Endometrial microvascular endothelial cells (primary cell): ENCODE data around the gene ATM. TPM values are rescaled to one million over a fixed set of nuclear protein-coding genes. Genes with fewer than 3 reads are reported as not detected.

ENCODE experiments used
- in situ Hi-C: cut with HindIII; loops from 2 replicates; pipeline ENCODE4 v1.10.0; 2017; ENCODE audit warnings: low sequenced_read_pairs, low pct_unique_long_range_greater_than_20kb; ENCODE audit errors: inconsistent ontology term
- total RNA-seq: library from RNA; depleted of rRNA; stranded (reverse); fragments of >200 nt; gene quantifications from one replicate; pipeline ENCODE4 v1.2.3, GENCODE V29; 2015; ENCODE audit errors: inconsistent ontology term

The ATM gene
- total RNA-seq, 1 donor from 2014 or later: 33.4 TPM

DNA sequence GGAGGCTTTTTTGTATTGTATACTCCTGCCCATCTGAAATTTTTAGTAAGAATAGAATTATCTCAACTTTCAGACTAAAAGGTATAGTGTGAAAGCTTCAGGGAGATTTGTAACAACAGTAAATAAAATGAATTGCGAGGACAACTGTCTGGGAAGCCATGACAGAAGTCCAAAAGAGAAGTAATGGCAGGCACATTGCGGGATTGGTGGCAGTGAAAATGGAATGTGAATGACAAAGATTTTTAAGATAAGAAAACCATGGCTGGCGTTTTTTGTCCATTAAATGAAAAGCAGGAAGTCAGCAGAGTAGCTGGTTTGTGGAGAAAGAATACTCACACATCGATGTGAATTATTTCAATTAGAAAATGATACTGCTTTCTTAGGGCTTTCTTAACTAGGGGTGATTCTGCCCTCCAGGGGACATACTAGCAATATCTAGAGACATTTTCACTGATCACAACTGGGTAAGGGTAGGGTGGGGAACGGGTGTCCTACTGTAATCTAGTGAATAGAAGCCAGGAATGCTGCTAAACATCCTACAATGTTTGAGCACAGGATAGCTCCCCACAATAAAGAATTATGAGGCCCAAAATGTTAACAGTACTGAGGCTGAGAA is 2.0 kb upstream of the ATM start:
- in situ Hi-C loops: no loop called here

DNA sequence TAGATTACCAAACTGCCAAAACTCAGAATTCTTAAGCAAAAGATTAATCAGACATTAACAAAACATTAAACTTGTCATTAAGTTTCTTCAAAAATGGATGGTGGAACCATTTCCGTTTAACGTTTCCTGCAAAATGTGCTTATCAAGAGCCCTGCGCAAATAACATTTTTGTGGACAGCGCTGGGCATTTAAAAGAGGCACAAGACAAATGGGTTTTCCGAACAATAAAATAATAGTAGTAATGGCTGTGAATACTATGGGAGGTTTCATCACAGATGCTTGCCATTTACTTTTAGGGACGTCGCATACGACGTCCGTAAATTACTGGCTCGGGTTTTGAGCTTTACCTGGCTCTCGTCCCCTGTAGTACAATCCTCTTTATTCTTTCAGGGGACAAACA is 1.5 kb upstream of the ATM start:
- in situ Hi-C loops: no loop called here

DNA sequence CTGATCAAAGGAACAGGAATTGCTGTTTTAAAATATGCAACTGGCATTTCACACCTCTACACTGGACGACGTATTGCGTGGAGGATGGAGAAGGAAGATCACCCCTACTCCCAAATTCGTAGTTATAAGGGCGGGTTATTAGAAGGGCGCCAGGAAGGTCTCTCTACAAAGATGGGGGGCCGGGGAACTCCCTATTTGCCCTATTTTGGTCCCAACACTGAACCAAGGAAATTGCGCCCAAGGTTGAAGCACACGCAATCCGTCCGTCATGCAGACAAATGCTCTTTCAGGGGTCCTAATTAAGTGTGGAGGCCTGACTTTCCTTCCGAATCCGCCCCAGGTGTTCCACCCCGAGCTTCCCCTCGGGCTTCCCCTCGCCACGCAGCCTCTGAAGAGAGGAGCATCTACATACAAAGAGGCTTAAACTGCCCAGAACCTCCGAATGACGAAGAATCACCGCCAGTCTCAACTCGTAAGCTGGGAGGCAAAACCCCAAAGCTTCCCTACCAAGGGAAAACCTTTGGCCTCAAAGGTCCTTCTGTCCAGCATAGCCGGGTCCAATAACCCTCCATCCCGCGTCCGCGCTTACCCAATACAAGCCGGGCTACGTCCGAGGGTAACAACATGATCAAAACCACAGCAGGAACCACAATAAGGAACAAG is 825 bp upstream of the ATM start:
- in situ Hi-C loops: no loop called here

- in situ Hi-C loops: no loop called here
Measured at GRCh38 chr11:108223348-108224149, 682 bp downstream of the ATM start.

DNA sequence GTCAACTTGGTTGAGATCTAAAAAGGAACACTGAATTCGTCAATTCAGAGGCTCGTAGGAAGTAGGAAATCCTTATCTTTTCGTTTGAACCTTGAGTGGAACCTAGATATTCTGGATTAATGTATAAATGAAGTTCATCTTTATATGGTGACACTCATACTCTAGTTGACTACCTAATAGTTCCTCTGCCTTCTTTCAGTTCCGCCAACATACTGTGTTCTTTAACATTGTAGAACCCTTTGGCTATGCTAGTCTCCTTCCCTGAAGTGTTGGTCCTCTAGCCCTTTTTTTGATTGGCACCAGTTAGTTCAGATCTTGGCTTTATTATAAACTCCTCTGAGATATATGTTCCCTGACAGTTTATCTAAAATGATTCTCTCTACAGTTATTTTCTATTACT is 1.5 kb downstream of the ATM start:
- in situ Hi-C loops: no loop called here

GRCh38 chr11:108224911-108225786 is 2.3 kb downstream of the ATM start:
- in situ Hi-C loops: no loop called here

DNA sequence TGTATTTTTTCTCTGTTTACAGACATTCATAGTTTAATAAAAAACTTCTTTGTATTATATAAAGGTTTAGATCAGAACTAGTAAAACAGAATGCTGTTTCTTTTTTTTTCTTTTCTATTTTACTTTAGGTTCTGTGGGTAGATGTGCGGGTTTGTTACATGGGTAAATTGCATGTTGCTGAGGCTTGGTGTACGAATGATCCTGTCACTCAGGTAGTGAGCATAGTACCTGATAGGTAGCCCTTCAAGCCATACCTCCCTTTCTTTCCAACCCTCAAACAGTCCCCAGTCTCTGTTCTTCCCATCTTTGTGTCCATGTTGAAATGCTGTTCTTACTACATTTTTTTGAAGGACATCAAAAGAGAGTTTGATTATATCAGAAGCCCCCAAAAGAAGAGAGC is 3.2 kb downstream of the ATM start:
- in situ Hi-C loops: no loop called here

- in situ Hi-C loops: no loop called here
Measured at GRCh38 chr11:108228251-108228650, 5.4 kb downstream of the ATM start.

- in situ Hi-C loops: no loop called here
Measured at GRCh38 chr11:108233277-108233945, 10.5 kb downstream of the ATM start.

- in situ Hi-C loops: no loop called here
Measured at GRCh38 chr11:108235192-108235591, 12.3 kb downstream of the ATM start.

DNA sequence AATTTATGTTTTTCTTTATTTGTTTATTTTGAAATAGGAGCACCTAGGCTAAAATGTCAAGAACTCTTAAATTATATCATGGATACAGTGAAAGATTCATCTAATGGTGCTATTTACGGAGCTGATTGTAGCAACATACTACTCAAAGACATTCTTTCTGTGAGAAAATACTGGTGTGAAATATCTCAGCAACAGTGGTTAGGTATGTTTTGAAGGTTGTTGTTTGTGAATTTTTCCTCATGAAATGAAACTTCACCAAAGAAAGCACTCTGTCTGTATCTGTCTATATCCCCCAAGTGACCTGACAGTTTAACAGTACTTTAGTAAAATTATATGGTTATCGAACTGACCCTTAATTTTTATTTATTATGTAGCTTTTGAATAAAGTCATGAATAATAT is 12.8 kb downstream of the ATM start:
- in situ Hi-C loops: no loop called here

- in situ Hi-C loops: no loop called here
Measured at GRCh38 chr11:108237058-108237481, 14.2 kb downstream of the ATM start.

GRCh38 chr11:108239076-108239475 is 16.2 kb downstream of the ATM start:
- in situ Hi-C loops: no loop called here

DNA sequence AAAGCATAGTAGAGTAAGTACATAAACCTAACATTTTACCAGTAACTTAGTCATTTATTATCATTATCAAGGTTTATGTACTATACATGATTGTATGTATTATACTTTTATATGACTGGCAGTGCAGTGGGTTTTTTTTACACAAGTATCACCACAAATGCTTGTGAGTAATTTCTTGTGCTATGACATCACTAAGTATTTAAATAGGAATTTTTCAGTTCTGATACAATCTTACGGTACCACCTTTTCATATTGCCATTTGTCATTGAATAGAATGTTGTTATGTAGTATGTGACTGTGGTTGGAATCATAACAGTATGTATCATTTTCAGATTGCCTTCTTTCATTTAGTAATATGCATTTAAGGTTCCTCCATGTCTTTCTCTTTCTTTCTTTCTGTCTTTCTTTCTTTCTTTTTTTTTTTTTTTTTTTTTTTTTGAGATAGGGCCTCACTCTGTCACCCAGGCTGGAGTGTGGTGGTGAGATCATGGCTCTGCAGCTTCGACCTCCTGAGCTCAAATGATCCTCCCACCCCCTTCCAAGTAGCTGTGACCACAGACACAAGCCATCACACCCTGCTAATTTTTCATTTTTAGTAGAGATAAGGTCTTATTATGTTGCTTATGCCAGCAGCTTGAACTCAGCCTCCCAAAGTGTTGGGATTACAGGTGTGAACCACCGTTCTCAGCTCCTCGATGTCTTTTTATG is 18.6 kb downstream of the ATM start:
- in situ Hi-C loops: no loop called here

- in situ Hi-C loops: no loop called here
Measured at GRCh38 chr11:108242422-108242821, 19.6 kb downstream of the ATM start.

GRCh38 chr11:108246308-108246707 is 23.4 kb downstream of the ATM start:
- in situ Hi-C loops: no loop called here

DNA sequence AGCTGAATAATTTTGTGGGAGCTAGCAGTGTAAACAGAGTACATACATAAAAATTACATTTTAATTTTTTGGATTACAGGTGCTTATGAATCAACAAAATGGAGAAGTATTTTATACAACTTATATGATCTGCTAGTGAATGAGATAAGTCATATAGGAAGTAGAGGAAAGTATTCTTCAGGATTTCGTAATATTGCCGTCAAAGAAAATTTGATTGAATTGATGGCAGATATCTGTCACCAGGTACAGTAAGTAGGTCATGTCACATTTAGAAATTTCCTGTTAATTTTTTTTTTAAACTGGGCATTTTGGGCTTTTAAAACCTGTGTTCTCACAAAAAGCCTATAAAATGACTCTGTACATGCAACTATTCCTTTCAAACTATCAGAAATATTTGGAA is 24.0 kb downstream of the ATM start:
- in situ Hi-C loops: no loop called here

GRCh38 chr11:108253176-108253575 is 30.3 kb downstream of the ATM start:
- in situ Hi-C loops: no loop called here
